AG08396 (cell line): ENCODE results near the gene TLCD2.
"Not testable (repeated sequence)": the region's sequence is repeated elsewhere in the genome, so short reads cannot be mapped to it uniquely, and the experiment has no call there.

Source experiments
- DNase-seq: peaks from one replicate; pipeline ENCODE4 v3.0.0; 2012; ENCODE audit warnings: low spot score, mixed read lengths

TLCD2 gene, protein sequence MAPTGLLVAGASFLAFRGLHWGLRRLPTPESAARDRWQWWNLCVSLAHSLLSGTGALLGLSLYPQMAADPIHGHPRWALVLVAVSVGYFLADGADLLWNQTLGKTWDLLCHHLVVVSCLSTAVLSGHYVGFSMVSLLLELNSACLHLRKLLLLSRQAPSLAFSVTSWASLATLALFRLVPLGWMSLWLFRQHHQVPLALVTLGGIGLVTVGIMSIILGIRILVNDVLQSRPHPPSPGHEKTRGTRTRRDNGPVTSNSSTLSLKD

DNA sequence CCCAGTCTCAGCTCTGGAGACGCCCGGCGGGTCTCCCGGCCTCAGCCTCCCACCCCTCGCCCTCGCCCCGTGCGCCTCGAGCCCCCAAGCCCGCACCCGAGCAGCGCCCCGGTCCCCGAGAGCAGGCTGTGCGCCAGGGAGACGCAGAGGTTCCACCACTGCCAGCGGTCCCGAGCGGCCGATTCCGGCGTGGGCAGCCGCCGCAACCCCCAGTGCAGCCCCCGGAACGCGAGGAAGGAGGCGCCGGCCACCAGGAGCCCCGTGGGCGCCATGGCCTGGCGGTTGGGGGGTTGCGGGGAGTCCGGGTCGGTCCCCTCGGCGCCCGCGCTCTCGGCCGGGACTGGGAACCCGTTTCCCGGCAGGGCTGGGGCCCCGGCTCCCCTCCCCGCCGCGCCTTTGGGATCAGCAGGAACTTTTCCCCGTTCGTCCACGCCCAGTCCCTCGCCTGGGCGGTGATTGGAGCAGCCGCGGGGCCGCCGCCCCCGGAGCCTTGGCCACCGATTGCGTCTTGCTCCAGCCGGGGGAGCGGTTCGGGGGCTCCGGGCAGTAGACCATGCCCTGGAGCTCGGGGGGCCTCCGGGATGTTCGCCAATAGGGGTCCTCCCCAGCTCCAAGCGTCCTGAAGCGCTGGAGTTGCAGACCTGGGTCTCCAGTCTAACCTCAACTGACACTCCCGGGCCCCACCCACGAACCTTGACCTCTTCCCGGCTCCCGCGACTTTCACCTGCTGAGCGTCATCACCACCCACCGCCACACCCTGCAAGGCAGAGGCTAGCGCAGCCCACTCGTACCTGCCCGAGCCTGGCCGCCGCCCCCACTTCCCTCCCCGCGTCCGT lies at the start of gene TLCD2:
TSS of gene TLCD2 (minus strand) at position 407 of the 836 bp plus-strand sequence. CDS start at position 272, 135 bp downstream.
- DNase-seq, result peak; percentile 89

DNA sequence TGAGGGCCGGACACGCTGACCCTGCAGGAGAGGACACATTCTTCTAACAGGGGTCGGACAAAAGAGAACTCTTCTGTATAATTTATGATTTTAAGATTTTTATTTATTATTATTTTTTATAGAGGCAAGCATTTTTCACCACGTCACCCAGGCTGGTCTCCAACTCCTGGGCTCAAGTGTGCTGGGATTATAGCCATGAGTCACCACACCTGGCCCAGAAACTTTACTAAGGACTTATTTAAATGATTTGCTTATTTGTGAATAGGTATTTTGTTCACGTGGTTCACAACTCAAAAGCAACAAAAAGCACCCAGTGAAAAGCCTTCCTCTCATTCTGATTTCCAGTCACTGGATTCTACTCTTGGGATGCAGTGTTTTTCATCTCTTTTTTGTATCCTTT lies 49.4 kb upstream of the TLCD2 start:
- DNase-seq, result no peak

DNA sequence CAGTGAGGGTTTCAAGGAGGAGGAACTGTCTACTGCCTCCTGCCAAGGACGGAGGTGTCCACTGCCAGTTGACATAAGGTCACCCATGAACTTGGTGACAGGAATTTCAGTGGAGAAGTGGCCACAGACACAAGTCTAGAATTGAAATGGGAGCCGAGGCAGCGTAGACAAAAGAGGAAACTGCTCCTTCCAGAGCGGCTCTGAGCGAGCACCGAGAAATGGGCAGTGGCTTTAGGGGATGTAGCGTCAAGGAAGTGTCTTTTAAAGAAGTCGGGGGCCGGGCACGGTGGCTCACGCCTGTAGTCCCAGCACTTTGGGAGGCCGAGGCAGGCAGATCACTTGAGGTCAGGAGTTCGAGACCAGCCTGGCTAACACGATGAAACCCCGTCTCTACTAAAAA lies 48.6 kb upstream of the TLCD2 start:
- DNase-seq, result no peak

DNA sequence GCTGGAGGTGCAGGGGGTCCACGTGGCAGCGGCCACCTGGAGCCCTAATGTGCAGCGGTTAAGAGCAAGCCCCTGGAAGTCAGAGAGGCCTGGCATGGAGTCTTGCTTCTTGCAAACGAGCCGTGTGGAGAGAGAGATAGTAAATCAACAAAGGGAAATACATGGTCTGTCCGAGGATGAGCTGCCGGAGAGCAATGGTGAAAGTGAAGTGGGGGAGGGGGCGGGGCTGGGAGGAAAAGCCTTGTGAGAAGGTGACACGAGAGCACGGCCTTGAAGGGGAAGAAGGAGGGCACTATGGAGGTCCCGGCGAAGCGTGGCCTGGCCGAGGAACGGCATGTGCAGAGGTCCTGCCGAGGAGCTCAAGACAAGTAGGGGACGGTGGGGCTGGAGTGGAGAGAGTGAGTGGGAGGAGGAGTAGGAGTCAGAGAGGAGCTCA lies 45.7 kb upstream of the TLCD2 start:
- no peak for DNase-seq

DNA sequence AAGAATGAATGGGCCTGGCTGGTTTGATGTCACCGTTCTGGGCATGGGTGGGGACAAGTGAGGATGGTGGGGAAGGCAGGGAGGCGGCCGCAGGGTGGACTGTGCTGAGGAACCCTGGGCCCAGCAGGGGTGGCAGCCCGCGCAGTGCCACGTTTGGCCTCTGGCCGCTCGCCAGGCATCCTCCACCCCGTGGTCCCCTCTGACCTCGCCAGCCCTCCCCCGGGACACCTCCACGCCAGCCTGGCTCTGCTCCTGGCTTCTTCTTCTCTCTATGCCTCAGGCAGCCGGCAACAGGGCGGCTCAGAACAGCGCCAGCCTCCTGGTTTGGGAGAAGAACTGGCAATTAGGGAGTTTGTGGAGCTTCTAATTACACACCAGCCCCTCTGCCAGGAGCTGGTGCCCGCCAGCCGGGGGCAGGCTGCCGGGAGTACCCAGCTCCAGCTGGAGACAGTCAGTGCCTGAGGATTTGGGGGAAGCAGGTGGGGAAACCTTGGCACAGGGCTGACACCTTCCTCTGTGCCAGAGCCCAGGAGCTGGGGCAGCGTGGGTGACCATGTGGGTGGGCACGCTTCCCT lies 45.2 kb upstream of the TLCD2 start:
- no peak for DNase-seq

DNA sequence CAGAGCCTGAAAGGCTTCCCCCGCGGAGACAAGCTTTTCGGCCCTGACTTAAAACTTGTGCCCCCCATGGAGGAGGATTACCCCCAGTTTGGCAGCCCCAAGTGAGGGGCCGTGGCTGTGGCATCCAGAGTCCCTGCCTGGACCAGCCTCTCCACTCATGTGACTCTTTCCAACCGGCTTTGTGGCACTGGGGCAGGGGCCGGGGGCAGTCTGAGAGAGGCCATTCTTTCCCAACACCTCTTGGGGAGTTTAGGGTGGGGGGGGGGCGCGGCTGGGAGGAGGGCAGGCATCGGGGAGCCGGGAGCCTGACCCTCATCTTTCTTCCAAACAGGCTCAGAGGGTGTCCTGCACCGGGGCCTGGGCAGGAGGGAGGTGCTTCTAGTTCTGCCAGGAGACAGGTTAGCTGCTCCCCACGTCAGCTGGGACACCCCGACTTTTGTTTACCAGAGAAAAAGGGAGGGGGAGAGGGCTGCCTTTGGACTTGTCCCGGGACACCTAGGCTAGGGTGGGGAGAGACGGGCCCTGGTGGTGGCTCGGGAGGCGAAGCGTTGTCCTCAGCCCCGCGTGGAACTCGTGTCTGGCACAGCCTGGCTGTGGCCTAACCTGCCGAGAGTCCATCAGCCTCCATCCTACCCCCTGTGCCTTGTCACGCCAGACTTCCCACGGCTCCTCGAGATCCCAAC lies 44.4 kb upstream of the TLCD2 start:
- DNase-seq, result no peak

DNA sequence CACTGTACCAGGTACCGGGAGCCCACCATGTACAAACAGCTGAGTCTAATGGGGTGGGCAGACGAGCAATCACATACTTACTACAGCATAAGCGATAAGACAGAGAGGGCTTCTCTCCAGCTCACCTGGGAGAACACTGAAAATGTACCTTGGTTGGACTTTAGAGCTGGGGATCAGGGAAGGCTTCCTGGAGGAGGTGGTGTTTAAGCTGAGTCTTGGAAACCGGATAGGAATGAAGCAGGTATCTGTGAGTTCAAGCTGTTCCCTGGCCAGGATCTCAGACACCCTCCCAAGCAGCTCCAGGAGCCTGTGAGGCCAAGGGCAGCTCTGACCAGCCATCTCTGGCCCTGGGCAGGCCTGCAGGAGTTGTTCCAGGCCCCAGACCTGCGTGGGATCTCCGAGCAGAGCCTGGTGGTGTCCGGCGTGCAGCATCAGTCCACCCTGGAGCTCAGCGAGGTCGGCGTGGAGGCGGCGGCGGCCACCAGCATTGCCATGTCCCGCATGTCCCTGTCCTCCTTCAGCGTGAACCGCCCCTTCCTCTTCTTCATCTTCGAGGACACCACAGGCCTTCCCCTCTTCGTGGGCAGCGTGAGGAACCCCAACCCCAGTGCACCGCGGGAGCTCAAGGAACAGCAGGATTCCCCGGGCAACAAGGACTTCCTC lies 43.7 kb upstream of the TLCD2 start:
- DNase-seq, result no peak

DNA sequence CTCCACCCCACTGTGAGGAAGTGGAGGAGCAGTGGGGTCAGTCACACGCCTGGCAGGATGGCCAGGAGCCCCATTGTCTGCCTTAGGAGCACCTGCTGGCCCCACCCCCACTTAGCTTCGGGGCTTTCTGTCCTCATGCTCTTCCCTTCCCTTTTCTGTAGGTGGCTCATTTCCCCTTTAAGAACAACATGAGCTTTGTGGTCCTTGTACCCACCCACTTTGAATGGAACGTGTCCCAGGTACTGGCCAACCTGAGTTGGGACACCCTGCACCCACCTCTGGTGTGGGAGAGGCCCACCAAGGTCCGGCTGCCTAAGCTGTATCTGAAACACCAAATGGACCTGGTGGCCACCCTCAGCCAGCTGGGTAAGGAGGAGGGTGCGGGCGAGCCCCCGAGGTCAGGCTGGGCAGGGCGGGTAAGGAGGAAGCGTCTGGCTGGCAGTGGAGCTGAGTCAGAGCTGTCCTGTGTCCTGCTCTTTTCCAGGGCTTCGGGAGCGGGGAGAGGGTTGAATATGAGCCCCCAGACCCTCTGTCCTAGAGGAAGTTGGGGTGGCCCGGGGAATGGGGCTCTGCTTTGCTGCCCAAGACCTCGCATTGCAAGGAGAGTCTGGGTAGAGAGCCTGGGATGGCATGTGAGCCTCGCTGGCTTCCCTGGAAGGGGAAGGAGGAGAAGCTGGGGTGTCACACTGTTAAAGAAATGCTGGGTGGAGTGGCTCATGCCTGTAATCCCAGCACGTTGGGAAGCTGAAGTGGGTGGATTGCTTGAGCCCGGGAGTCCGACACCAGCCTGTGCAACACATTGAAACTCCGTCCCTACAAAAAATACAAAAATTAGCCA lies 42.5 kb upstream of the TLCD2 start:
- DNase-seq, result no peak

DNA sequence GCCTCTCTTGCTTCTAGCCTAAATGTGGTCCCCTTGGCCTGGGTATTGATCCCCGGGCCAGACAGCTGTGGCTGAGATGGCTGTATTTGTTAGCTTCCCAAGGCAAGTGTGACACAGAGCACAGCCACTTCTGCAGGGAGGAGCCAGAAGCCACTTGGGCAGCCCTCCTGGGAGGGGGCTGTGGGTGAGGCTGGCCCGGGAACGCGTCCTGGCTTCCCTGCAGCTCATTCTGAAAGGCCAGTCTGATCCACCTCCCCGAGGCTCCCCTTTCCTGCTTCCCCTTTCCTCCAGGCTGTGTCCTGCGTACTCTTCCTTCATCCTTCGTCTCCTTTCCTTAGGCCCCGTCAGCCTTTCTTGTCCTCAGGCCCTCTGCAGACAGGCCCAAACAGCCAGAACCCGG lies 40.5 kb upstream of the TLCD2 start:
- no peak for DNase-seq

DNA sequence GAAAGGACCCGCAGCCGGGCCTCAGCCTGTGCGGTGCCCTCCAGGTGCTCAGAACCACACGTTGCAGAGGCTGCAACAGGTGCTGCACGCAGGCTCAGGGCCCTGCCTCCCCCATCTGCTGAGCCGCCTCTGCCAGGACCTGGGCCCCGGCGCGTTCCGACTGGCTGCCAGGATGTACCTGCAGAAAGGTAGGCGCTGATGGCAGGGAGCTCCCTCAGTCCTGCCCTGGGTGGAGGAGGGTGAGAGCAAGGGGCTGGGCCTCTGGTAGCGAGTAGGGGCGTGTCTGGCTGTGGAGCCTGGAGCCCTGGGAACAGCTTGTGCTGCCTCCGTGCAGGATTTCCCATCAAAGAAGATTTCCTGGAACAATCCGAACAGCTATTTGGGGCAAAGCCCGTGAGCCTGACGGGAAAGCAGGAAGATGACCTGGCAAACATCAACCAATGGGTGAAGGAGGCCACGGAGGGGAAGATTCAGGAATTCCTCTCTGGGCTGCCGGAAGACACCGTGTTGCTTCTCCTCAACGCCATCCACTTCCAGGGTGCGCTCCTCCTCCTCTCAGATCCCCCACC lies 36.9 kb upstream of the TLCD2 start:
- DNase-seq, result no peak

DNA sequence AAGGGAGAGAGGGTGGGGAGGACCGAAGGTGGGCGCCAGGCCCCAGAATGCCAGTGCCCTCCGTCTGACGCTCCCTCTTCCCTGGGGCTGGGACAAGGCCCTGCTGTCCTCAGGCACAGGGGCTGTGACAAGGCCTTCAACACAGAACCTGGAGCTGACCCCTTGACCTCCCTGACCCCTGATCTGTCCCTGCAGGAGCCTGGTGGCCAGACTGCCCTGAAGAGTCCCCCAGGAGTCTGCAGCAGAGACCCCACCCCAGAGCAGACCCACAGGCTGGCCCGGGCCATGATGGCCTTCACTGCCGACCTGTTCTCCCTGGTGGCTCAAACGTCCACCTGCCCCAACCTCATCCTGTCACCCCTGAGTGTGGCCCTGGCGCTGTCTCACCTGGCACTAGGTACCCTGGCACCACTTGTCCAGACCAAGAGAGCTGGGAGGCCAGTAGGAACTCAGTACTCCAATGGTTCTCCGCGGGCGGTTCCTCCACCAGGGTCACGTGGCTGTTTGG lies 35.4 kb upstream of the TLCD2 start:
- no peak for DNase-seq

DNA sequence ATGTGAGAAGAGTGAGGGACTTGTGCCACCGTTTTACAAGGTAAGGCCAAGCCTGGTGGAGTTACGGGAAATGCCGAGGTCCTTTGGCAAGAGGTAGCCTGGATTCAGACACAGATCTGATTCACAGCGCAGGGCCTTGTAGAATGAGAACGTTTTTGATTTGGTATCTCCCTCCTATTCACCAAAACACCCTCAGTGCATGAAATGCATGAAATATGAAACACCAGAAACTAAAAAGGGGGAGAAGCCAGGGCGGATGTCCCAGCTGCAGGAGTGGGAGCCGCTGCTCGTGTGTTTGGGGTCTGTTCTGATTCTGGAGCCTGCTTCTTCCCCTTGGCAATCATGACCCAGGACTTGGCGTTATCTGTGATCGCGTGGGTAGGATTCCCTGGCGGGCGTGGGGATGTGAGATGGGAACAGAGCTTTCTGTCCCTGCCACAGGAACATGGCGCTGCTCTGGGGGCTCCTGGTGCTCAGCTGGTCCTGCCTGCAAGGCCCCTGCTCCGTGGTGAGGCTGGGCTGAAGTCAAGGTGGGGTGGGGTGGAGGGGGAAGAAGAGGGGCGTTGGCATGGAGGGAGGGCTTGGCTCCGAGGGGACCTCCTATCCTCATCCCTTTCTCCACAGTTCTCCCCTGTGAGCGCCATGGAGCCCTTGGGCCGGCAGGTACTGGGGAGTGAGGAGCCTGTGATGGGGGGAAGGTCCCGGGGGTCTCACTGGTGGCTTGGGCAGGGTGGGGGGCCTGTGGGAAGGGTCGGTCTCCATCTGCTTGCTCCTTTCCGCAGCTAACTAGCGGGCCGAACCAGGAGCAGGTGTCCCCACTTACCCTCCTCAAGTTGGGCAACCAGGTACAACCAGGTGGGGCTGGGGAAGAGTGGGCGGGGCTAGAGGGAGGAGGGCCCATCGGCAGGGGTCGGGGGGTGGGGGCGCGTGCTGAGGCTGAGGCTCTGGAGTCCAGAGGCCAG lies 34.7 kb upstream of the TLCD2 start:
- DNase-seq, result no peak

DNA sequence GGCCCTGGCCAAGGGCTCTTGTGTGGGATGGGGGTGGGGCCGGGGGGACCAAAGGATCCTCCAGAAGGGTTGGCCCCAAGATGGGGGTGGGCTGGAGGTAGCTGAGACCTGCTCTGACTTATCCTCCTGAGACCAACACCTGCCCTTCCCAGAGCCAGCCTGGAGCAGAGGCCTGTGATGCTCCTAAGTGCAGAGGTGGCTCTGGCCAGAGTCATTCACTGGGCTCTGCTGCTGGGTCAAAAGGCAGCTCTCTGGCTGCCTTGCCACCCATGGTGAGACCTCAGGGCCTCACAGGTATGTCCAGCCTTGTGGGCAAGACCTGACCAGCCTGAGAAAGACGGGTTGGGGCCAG lies 32.9 kb upstream of the TLCD2 start:
- DNase-seq, result no peak

DNA sequence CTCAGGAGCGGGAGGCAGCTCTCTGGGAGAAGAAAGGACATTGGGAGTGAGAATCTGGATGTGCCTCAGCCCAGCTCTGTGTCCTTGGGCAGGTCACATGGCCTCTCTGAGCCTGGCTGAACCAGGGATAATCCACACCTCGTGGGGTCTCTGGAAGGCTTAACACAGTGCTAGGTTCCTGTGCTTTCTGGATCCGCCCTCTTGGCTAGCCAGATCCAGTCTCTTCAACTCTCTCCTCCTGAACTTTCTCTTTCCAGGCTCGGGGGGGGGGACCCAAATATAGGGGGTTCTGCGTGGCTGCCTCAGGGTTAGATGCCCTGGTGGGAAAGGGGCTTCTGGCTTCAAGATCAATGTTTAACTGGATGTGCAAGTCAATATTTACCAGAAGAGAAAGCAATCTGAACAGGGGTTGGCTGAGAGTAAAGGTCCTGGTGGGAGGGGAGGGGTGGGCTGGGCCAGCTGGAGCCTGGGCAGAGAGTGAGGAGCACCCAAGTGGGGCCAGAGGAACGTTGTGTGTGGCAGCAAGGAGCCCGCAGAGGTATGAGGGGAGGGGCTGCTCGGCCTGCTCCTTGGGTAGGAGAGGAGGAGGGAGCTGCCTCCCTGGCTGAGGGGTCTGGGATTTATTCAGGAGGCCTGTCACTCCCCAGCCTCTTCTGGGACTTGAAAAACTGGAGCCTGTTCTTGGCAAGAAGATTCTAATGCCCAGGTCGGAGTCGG lies 32.4 kb upstream of the TLCD2 start, which contains the start of gene SERPINF2:
TSS of gene SERPINF2 (plus strand) at position 501 of the 717 bp plus-strand sequence. CDS start 2,125 bp downstream, outside the sequence.
- no peak for DNase-seq

DNA sequence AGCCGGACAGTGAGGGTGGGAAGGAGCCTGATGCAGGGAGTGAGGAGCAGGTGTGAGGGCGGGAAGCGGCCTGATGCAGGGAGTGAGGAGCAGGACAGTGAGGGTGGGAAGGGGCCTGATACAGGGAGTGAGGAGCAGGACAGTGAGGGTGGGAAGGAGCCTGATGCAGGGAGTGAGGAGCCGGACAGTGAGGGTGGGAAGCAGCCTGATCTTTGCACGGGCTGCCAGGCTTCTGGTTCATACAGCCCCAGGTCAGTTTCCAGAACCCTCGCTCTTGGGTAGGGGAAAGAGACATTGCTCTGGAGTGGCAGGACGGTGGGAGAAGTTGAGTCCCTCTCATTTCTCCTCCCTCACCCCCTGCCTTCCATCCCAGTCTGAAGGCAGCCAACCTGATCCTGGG lies 31.7 kb upstream of the TLCD2 start:
- not testable (repeated sequence) for DNase-seq

DNA sequence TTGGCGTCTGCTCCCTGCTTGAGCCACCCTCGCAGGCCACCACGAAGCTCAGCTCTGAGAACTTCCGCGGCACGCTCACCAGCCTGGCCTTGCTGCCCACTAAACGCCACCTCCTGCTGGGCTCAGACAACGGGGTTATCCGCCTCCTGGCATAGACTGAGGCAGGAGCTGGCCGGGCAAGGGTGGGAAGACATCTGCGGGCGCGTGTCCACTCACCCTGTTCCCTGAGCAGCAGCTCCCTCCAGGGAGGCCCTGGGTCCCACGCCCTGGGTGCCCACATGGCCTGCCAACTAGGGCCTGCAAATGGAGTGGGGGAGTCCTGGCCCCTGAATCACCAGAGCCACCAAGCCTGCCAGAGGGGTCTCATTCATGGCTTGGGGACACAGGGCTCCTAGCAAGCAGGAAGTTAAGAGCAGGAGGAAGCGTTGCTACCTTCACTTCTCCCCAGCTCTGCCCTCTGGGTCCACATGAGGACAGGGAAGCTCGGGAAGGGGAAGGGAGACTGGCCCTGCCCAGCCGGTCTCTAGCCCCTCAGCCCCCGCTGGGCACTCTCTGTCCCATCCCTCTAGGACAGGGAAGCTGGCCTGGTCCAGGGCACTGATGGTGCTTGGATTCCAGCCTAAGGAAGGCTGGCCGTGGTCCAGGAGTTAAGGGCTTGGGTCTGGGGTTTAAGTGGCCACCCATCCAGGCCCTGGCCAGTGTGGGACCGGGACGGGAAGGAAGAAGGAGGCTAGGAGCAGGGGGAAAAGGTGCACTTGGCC lies 27.5 kb upstream of the TLCD2 start:
- no peak for DNase-seq

DNA sequence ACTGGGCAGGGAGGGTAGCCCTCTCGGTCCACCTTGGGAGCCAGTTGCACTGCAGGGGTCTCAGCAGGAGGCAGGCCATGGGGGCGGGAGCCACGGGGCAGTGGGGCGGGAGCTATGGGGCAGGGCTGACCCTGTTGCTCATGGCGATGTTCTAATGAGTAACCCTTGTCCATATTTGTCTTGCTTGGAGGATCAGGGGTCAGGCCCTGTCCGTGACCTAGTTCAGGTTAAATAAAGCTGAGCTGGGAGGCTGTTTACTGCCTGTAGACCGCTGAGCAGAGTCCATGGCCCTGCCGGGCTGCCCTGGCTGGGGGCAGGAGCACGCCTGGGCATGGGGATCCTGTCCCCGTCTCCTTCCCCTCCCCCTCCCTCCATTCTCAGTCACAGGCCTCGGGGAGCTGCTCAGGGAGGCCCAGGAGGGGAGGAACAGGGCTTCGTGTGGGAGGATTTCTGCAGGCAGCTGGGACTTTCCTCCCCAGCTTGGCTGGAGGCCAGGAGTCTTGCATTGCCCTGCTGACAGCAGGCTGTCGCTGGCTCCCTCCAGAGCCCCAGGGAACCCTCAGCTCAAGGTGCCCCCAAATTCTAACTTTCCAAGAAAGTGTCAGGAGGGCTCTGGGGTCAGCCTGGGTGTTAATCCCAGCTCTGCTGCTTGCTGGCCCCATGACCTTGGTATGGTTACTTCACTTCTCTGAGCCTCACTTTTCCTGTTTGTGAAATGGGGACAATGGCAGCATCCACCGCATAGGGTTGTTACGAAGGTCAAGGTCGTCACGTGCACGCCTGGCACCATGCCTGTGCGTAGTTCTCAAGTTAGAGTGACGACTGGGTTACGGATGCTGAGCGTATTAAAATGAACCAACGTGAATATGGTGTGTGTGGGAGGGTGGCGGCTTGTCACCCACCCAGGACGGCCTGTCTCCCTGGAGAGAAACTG lies 26.4 kb upstream of the TLCD2 start:
- peak; percentile 60 for DNase-seq
